ENCODE measurements around the gene SEBOX. TPM values are rescaled to one million over a fixed set of nuclear protein-coding genes. Genes with fewer than 3 reads are reported as not detected.

SEBOX gene
- total RNA-seq, 4 donors from 2014 or later, result not detected

GRCh38 chr17:28388106-28388505 is 23.1 kb upstream of the SEBOX start:
- intact Hi-C loops (cut with DNase I; ENCODE audit: low total_unique reads) (no loop called here), in situ Hi-C loops (cut with MboI; ENCODE audit: low sequenced_read_pairs in 4 of 4) (no loop called here)
- ATAC-seq, result no peak
- no peaks in the 10 kb centered on the region for H3K4me1 ChIP-seq
- no peaks in the 10 kb centered on the region for H3K36me3 ChIP-seq
- TF ChIP-seq POLR2A (IDR thresholded peaks at IDR 0.05) (no peak), CTCF (IDR thresholded peaks at IDR 0.05 in 4 of 5, conservative IDR thresholded peaks at IDR 0.05 in 1 of 5) (no peak)
- DNase-seq, result no peak
- H3K9me3 ChIP-seq, result no peaks in the 10 kb centered on the region
- H3K27me3 ChIP-seq, result no peaks in the 10 kb centered on the region
- H3K27ac ChIP-seq, result no peak overlapping the region
- no peak overlapping the region for H3K4me3 ChIP-seq

- H3K4me3 ChIP-seq, result no peak overlapping the region
- no peaks in the 10 kb centered on the region for H3K4me1 ChIP-seq
- DNase-seq (no peak), ATAC-seq (no peak)
- no peak for TF ChIP-seq POLR2A (IDR thresholded peaks at IDR 0.05)
- no peaks in the 10 kb centered on the region for H3K36me3 ChIP-seq
- H3K27me3 ChIP-seq, result peaks cover 0 to 3% (median 0%) of the 10 kb centered on the region in 3 donors
- intact Hi-C loops (cut with DNase I; ENCODE audit: low total_unique reads), result no loop called here
- no peaks in the 10 kb centered on the region for H3K9me3 ChIP-seq
- H3K27ac ChIP-seq, result no peak overlapping the region
- in situ Hi-C loops (cut with MboI; ENCODE audit: low sequenced_read_pairs in 4 of 4), result no loop called here
Measured at GRCh38 chr17:28386391-28386790, 21.4 kb upstream of the SEBOX start.

GRCh38 chr17:28385406-28385805 is 20.4 kb upstream of the SEBOX start:
- Histone ChIP-seq H3K36me3 (no peaks in the 10 kb centered on the region), H3K27ac (no peak overlapping the region), H3K4me3 (peak overlapping the region in 1 of 4 donors; percentile 50), H3K27me3 (peaks cover 0 to 3% (median 0%) of the 10 kb centered on the region in 3 donors), H3K4me1 (no peaks in the 10 kb centered on the region), H3K9me3 (no peaks in the 10 kb centered on the region)
- in situ Hi-C loops (cut with MboI; ENCODE audit: low sequenced_read_pairs in 4 of 4), result no loop called here
- no peak for TF ChIP-seq CTCF (IDR thresholded peaks at IDR 0.05 in 4 of 5, conservative IDR thresholded peaks at IDR 0.05 in 1 of 5)
- no peak for TF ChIP-seq POLR2A (IDR thresholded peaks at IDR 0.05)
- intact Hi-C loops (cut with DNase I; ENCODE audit: low total_unique reads), result no loop called here
- DNase-seq (no peak), ATAC-seq (no peak)

- in situ Hi-C loops (cut with MboI; ENCODE audit: low sequenced_read_pairs in 4 of 4), result no loop called here
- no peaks in the 10 kb centered on the region for H3K9me3 ChIP-seq
- peaks cover 0 to 3% (median 0%) of the 10 kb centered on the region in 3 donors for H3K27me3 ChIP-seq
- H3K27ac ChIP-seq, result no peak overlapping the region
- peak overlapping the region; percentile 12 to 50 (median 26) for H3K4me3 ChIP-seq
- TF ChIP-seq CTCF (IDR thresholded peaks at IDR 0.05 in 4 of 5, conservative IDR thresholded peaks at IDR 0.05 in 1 of 5) (no peak), POLR2A (IDR thresholded peaks at IDR 0.05) (no peak)
- intact Hi-C loops (cut with DNase I; ENCODE audit: low total_unique reads), result no loop called here
- no peaks in the 10 kb centered on the region for H3K36me3 ChIP-seq
- DNase-seq (no peak), ATAC-seq (no peak)
- H3K4me1 ChIP-seq, result no peaks in the 10 kb centered on the region
Measured at GRCh38 chr17:28385037-28385400, 20.0 kb upstream of the SEBOX start.

- in situ Hi-C loops (cut with MboI; ENCODE audit: low sequenced_read_pairs in 4 of 4), result no loop called here
- DNase-seq, result no peak
- no peak for TF ChIP-seq POLR2A (IDR thresholded peaks at IDR 0.05)
- TF ChIP-seq CTCF (IDR thresholded peaks at IDR 0.05 in 4 of 5, conservative IDR thresholded peaks at IDR 0.05 in 1 of 5), result no peak
- peak in 1 of 2 donors; percentile 21 for ATAC-seq
- Histone ChIP-seq H3K9me3 (no peaks in the 10 kb centered on the region), H3K27ac (no peak overlapping the region), H3K27me3 (peaks cover 0 to 3% (median 0%) of the 10 kb centered on the region in 3 donors), H3K36me3 (no peaks in the 10 kb centered on the region), H3K4me3 (peak overlapping the region; percentile 12 to 50 (median 26)), H3K4me1 (no peaks in the 10 kb centered on the region)
- intact Hi-C loops (cut with DNase I; ENCODE audit: low total_unique reads), result no loop called here
Measured at GRCh38 chr17:28384281-28385036, 19.5 kb upstream of the SEBOX start.

Measured in gastrocnemius medialis (tissue), 4 donors.